Glutamatergic neuron (in vitro differentiated cells): ENCODE data around the gene PSMD11. TPM values are rescaled to one million over a fixed set of nuclear protein-coding genes. Genes with fewer than 3 reads are reported as not detected.

Experiments used
- DNase-seq: peaks from one replicate; pipeline ENCODE4 v3.0.0; 2022
- H3K27ac Mint-ChIP-seq: one replicate; pipeline ENCODE4 v1.8.0; 2020; ENCODE audit warnings: mild to moderate bottlenecking, mixed read lengths, inconsistent platforms; ENCODE audit not compliant: unreplicated experiment
- H3K27me3 Mint-ChIP-seq: one replicate; pipeline ENCODE4 v1.8.0; 2020; ENCODE audit warnings: mild to moderate bottlenecking, moderate library complexity, mixed read lengths, inconsistent platforms; ENCODE audit not compliant: unreplicated experiment
- H3K36me3 Mint-ChIP-seq: one replicate; pipeline ENCODE4 v1.8.0; 2020; ENCODE audit warnings: mild to moderate bottlenecking, mixed read lengths, inconsistent platforms; ENCODE audit not compliant: unreplicated experiment
- H3K4me1 Mint-ChIP-seq: one replicate; pipeline ENCODE4 v1.8.0; 2020; ENCODE audit warnings: mild to moderate bottlenecking, low read depth, mixed read lengths, inconsistent platforms; ENCODE audit not compliant: unreplicated experiment
- H3K4me3 Mint-ChIP-seq: one replicate; pipeline ENCODE4 v1.8.0; 2020; ENCODE audit warnings: mild to moderate bottlenecking, mixed read lengths, inconsistent platforms; ENCODE audit not compliant: unreplicated experiment
- H3K9me3 Mint-ChIP-seq: one replicate; pipeline ENCODE4 v1.8.0; 2020; ENCODE audit warnings: mild to moderate bottlenecking, moderate library complexity, mixed read lengths, inconsistent platforms; ENCODE audit not compliant: unreplicated experiment
- total RNA-seq: library from RNA; stranded (reverse); fragmentation: NEBNext Ultra II Directional; extraction: Animal tissue kit (Norgen Biotek cat#: 25700); gene quantifications from one replicate; pipeline ENCODE4 v1.2.1, GENCODE V29; 2021; ENCODE audit not compliant: unreplicated experiment
- TF ChIP-seq, protein P1 (sequence below): fragments of 200-600 bp; sonication (generic); IDR thresholded peaks from one replicate; pipeline ENCODE4 v1.5.0; 2021; ENCODE audit not compliant: partially characterized antibody, unreplicated experiment

PSMD11 gene
- total RNA-seq, 1 donor from 2014 or later: 94.1 TPM

GRCh38 chr17:32485261-32486110 is 41.2 kb downstream of the PSMD11 start:
- Mint-ChIP-seq H3K36me3 (peaks cover 3% of the 10 kb centered on the region), H3K9me3 (peaks cover 25% of the 10 kb centered on the region), H3K27me3 (peaks cover 14% of the 10 kb centered on the region), H3K4me3 (peak overlapping the region; percentile 63), H3K4me1 (peaks cover 28% of the 10 kb centered on the region), H3K27ac (peak overlapping the region; percentile 78)
- no peak for DNase-seq
- TF ChIP-seq, protein P1, sequence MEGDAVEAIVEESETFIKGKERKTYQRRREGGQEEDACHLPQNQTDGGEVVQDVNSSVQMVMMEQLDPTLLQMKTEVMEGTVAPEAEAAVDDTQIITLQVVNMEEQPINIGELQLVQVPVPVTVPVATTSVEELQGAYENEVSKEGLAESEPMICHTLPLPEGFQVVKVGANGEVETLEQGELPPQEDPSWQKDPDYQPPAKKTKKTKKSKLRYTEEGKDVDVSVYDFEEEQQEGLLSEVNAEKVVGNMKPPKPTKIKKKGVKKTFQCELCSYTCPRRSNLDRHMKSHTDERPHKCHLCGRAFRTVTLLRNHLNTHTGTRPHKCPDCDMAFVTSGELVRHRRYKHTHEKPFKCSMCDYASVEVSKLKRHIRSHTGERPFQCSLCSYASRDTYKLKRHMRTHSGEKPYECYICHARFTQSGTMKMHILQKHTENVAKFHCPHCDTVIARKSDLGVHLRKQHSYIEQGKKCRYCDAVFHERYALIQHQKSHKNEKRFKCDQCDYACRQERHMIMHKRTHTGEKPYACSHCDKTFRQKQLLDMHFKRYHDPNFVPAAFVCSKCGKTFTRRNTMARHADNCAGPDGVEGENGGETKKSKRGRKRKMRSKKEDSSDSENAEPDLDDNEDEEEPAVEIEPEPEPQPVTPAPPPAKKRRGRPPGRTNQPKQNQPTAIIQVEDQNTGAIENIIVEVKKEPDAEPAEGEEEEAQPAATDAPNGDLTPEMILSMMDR: no peak

DNA sequence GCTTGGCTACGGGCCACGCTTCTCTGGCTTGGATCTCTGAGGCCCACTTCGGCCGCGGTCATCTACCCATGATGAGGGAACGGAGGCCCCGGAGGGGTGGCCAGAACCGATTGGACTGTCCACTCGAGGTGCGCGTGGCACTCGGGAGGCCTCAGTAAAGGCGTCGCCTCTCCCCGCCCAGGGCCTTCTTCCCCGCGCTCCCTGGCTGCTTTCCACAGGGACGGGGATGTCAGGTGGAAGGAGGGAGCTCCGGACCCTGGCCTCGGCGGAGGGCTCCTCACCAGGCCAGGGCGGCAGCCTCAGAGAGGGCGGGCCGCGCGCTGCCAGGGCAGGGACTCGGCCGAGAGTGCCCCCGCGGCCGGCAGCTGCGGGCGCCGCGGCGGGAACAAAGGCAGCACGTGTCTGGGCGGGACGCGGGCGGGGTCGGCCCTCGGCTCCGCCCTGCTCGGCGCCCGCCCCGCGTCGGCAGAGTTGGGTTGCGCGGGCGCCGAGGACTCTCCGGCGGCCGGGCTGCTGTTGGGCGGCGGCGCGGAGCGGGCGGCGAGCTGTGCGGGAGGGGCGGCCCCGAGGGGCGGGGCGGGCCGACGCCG is 41.9 kb downstream of the PSMD11 start:
- H3K4me1 Mint-ChIP-seq: peaks cover 31% of the 10 kb centered on the region
- TF ChIP-seq, protein P1: no peak
- peak overlapping the region; percentile 78 for H3K27ac Mint-ChIP-seq
- peaks cover 3% of the 10 kb centered on the region for H3K36me3 Mint-ChIP-seq
- peak; percentile 88 for DNase-seq
- H3K27me3 Mint-ChIP-seq: peaks cover 14% of the 10 kb centered on the region
- peak overlapping the region; percentile 63 for H3K4me3 Mint-ChIP-seq
- H3K9me3 Mint-ChIP-seq: peaks cover 27% of the 10 kb centered on the region

GRCh38 chr17:32486701-32487472 is 42.6 kb downstream of the PSMD11 start, which contains the start of gene CDK5R1:
Gene CDK5R1, plus strand, starts transcription at chr17:32486993. Its CDS starts 628 bp downstream, at chr17:32487621.
- Mint-ChIP-seq H3K27me3 (peaks cover 14% of the 10 kb centered on the region), H3K4me3 (peak within 1 kb of the TSS; percentile 99), H3K36me3 (peaks cover 3% of the 10 kb centered on the region), H3K27ac (peak within 1 kb of the TSS; percentile 96), H3K4me1 (peaks cover 32% of the 10 kb centered on the region), H3K9me3 (peaks cover 26% of the 10 kb centered on the region)
- TF ChIP-seq, protein P1: no peak
- peak; percentile 86 for DNase-seq

DNA sequence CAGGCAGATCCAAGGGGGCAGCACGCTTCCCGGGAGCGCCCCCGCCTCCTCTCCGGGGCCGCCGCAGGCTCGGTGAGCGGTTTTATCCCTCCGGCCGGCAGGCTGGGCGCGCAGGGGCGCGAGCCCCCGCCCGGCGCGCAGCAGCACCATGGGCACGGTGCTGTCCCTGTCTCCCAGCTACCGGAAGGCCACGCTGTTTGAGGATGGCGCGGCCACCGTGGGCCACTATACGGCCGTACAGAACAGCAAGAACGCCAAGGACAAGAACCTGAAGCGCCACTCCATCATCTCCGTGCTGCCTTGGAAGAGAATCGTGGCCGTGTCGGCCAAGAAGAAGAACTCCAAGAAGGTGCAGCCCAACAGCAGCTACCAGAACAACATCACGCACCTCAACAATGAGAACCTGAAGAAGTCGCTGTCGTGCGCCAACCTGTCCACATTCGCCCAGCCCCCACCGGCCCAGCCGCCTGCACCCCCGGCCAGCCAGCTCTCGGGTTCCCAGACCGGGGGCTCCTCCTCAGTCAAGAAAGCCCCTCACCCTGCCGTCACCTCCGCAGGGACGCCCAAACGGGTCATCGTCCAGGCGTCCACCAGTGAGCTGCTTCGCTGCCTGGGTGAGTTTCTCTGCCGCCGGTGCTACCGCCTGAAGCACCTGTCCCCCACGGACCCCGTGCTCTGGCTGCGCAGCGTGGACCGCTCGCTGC is 43.3 kb downstream of the PSMD11 start:
- Mint-ChIP-seq H3K9me3 (peaks cover 28% of the 10 kb centered on the region), H3K27me3 (peaks cover 12% of the 10 kb centered on the region), H3K4me1 (peaks cover 39% of the 10 kb centered on the region), H3K36me3 (peaks cover 9% of the 10 kb centered on the region), H3K4me3 (peak overlapping the region; percentile 99), H3K27ac (peak overlapping the region; percentile 96)
- TF ChIP-seq, protein P1: no peak
- peak; percentile 47 for DNase-seq
